Neural cell (in vitro differentiated cells): ENCODE results near the gene MRPL57.

Experiments
- CTCF ChIP-seq: fragments of 450-650 bp; IDR thresholded peaks from 2 replicates; pipeline ENCODE4 v1.5.1; 2014; ENCODE audit warnings: antibody characterized with exemption, mild to moderate bottlenecking, moderate library complexity; ENCODE audit not compliant: poor library complexity, severe bottlenecking
- RAD21 ChIP-seq: fragments of 450-650 bp; conservative IDR thresholded peaks from 2 replicates; pipeline ENCODE4 v1.6.1; 2014; ENCODE audit warnings: antibody characterized with exemption, mild to moderate bottlenecking, moderate library complexity

GRCh38 chr13:21219036-21219381, 42.6 kb downstream of the MRPL57 start:
- TF ChIP-seq CTCF (no peak), RAD21 (no peak)
